ENCODE measurements around the gene HRAS.

HRAS gene

DNA sequence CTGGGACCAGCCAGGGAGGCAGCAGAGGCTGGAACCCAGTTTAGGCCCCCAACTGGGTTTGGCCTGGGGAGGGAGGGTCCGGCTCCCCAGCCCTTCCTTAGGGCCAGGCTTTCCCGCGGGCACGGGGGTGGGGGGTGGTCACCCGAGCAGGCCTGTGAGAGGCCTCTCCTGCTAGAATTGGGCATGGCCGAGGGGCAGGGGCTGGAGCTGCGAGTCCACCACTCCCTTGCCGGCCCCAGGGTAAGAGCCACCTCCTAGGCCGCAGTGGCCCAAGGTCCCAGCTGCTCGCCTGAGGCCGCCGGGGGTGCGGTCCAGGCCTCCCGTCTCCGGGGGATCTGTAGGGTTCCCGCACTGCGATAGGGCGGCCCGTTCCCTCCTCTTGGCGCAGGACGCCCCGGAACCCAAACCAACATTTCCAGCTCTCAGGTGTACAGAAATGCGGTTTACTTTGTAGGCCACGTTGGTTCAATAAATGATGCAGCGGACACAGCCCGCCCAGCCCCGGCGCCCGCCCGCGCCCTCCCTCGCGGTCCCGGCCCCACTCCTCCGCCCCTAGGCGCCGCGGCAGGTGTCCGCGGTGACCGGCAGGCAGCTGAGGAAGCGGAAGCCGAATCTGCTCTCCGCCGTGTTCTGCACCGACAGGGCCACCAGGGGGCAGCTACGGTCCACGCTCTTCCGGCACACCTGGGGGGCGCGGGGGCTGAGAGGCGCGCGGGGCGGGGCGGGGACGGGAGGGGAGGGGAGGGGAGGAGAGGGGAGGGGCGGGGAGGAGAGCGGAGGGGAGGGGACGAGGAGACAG is 19.3 kb upstream of the HRAS start:
- in situ Hi-C loops (cut with HindIII; ENCODE audit: low sequenced_read_pairs), result no loop called here

DNA sequence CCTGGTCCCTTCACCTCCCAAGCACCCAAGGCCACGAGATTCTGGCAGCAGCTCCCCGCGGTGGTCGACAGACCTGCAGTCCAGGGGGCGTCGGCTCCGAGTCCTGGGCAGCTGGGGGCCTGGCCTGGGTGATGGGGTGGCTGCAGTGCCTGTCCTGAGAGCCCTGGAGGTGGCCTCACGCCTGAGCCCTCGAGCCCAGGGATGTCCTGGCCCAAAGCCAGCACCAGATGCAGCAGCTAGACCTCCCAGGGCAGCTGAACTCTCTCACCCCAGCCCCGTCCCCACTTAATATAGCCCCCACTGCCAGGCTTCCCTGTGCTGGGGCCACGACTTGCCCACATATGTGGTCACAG is 18.6 kb upstream of the HRAS start:
- in situ Hi-C loops (cut with HindIII; ENCODE audit: low sequenced_read_pairs), result no loop called here

DNA sequence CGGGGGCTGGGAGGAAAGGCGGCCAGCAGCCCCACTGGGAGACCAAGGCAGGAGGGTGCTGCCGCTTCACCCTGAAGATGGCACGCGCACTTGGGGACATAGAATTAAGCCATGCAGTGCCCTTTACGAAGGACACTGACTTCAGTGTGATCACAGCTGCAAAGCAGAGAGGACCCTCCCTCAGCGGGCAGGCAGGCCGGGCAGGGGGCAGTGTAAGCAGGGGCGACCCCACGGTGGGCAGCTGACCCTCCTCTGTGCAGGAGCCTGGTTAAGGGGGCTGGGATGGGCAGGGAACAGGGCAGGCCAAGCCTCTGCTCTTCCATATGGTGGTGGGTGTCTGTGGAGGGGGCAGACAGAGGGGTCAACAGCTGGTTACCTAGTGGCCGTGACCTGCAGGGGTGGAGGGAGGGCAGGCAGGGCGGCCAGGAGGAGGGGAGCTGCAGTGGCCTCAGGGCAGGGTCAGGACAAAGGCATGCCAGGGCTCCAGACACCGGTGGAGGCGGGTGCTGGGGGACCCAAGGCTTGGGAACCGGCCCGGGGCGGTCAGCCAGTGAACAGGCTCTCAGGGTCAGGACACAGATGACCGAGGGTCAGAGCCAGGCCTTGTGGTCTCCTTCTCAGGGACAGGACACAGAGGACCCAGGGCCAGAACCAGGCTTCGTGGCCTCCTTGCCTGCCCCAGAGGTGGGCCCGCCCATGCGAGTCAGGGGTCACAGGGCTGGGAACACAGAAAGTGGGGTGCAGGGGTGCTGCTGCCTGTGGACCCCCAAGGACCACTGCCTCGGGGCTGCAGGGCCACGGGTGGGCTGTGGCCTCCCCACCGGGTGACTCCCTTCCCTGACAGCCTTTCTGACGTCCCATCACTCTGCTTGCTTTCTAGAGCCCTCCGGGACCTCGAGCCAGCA is 18.0 kb upstream of the HRAS start:
- in situ Hi-C loops (cut with HindIII; ENCODE audit: low sequenced_read_pairs), result no loop called here

DNA sequence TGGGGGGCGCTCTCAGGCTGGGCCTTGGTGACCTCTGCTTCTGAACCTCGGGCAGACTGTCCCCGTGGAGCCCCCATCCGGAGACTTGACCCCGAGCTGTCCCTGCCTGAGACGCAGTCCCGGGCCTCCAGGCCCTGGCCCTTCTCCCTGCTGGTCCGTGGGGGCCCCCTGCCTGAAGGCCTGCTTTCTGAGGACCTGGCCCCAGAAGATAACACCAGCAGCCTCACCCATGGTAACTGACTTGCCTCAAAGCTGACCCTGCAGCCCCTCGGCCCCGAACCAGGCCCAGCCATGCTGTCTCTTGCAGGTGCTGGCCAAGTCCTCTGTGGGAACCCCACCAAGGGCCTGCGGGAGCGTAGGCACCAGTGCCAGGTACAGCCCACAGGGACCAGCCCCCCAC is 16.2 kb upstream of the HRAS start:
- in situ Hi-C loops (cut with HindIII; ENCODE audit: low sequenced_read_pairs), result no loop called here

DNA sequence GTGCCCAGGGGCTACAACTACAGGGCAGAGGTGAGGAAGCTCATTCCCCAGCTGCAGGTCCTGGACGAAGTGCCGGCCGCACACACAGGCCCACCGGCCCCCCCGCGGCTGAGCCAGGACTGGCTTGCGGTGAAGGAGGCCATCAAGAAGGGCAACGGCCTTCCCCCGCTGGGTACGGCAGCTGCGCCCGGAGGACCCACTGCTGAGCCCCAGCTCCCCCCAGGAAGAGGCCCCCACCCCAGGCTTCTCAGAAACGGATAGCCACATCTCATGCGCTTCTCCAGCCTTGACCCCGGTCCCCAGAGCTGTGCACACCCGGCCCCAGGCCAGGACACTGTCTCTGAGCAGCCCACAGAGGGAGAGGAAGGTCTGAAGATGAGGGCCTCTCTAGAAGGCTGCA is 15.8 kb upstream of the HRAS start:
- in situ Hi-C loops (cut with HindIII; ENCODE audit: low sequenced_read_pairs), result no loop called here

GRCh38 chr11:550746-551085 is 15.3 kb upstream of the HRAS start:
- in situ Hi-C loops (cut with HindIII; ENCODE audit: low sequenced_read_pairs), result no loop called here

- in situ Hi-C loops (cut with HindIII; ENCODE audit: low sequenced_read_pairs), result no loop called here
Observed at GRCh38 chr11:550021-550745, 14.8 kb upstream of the HRAS start.

GRCh38 chr11:548700-549603 is 13.6 kb upstream of the HRAS start:
- in situ Hi-C loops (cut with HindIII; ENCODE audit: low sequenced_read_pairs), result no loop called here

GRCh38 chr11:545171-545570 is 9.8 kb upstream of the HRAS start:
- in situ Hi-C loops (cut with HindIII; ENCODE audit: low sequenced_read_pairs), result no loop called here

- in situ Hi-C loops (cut with HindIII; ENCODE audit: low sequenced_read_pairs), result no loop called here
Observed at GRCh38 chr11:544817-545166, 9.4 kb upstream of the HRAS start.

GRCh38 chr11:541433-541885 is 6.1 kb upstream of the HRAS start:
- in situ Hi-C loops (cut with HindIII; ENCODE audit: low sequenced_read_pairs), result no loop called here

DNA sequence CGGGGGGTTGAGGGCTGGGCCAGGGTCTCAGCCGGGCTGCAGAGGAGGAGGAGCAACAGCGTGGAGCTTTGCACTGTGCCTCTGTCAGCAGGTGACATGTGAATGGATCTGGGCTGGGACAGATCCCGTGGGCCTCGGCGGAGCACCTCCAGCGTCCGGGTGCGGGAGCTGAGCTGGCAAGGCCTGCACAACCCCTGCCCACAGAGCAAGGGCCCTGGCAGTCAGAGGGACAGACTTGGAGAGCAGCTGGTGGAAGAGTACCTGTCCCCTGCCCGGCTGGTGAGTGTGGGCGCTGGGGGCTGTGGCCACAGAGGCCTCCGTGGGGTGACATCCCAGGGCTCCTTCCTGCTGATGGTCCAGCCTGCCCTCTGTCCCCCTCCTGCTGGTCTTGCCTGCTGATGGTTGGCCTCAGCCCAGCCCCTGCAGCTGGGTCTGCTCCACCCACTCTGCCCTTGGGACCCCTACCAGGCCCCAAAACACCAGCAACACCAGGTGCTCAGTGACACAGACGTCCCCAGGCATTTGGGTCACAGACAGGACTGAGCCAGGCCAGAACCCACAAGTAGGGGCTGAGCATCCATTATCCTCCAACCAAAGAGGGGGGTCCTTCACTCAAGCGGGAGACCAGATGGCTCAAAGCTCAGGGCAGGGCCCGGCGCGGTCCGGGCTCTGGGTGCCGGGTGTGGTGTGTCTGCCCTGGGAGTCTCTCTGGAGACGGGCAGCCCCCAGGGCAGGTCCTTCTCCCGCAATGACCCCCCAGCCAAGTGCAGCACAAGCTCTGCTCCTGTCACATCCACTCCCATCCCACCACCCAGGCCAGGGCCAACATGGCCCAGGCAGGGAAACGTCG is 5.4 kb upstream of the HRAS start:
- in situ Hi-C loops (cut with HindIII; ENCODE audit: low sequenced_read_pairs), result no loop called here

GRCh38 chr11:539971-540481 is 4.7 kb upstream of the HRAS start:
- in situ Hi-C loops (cut with HindIII; ENCODE audit: low sequenced_read_pairs), result no loop called here

- in situ Hi-C loops (cut with HindIII; ENCODE audit: low sequenced_read_pairs), result no loop called here
Observed at GRCh38 chr11:538431-539051, 3.2 kb upstream of the HRAS start.

- in situ Hi-C loops (cut with HindIII; ENCODE audit: low sequenced_read_pairs), result no loop called here
Observed at GRCh38 chr11:537622-538430, 2.5 kb upstream of the HRAS start.

GRCh38 chr11:536841-537621 is 1.7 kb upstream of the HRAS start, which contains the start of gene LRRC56:
TSS of gene LRRC56 (plus strand) at chr11:537527. CDS start at chr11:540685, 3,158 bp downstream.
- in situ Hi-C loops (cut with HindIII; ENCODE audit: low sequenced_read_pairs), result no loop called here

DNA sequence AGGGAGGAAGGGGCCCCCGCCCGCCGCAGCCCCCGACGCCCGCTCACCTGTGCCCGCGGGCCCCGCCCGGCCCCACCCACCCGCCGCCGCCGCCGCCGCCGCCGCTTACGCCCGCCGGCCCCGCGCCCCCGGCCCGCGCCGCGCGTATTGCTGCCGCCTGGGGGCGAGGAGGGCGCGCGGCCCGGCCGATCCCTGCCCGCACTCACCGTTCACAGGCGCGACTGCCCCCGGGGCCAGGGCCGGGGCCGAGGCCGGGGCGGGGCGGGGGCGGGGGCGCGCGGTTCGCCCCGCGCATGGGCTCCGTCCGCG is 212 bp downstream of the HRAS start:
- in situ Hi-C loops (cut with HindIII; ENCODE audit: low sequenced_read_pairs), result no loop called here
